ENCODE measurements around the gene MAPK4.

DNA sequence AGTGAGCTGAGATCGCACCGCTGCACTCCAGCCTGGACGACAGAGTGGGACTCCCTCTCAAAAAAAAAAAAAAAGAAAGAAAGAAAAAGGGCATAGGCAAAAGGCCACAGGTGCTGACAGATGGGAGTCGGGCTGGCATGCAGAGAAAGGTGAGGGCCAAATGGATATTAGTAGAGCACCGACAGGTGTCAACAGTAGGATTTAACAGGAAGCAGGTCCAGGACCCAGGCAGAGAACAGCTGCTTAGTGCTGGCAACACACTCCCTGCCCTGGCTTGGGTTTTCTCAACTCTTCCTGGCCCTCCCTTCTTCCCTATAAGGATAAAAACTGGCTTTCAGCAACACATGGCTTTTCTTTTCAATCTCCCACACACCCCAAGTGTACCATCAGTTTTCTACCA is 175.0 kb downstream of the MAPK4 start:
- TF ChIP-seq FOXK2 (IDR thresholded peaks at IDR 0.05): no peak
- TF ChIP-seq BHLHE40 (IDR thresholded peaks at IDR 0.05; ENCODE audit: borderline replicate concordance): no peak

Data from HEK293T (cell line).